Body of pancreas (tissue), 4 donors: Measurements from ENCODE around the gene SFXN5. TPM values are rescaled to one million over a fixed set of nuclear protein-coding genes. Genes with fewer than 3 reads are reported as not detected.

ENCODE experiments used
- ATAC-seq: fragments of 150-250 bp; one replicate; pipeline ENCODE4 v1.9.1; 2016
- DNase-seq, 4 donors: peaks; one replicate each; pipeline ENCODE4 v3.0.0-alpha.2; 2019
- H3K27ac ChIP-seq, 4 donors: fragments of 200-600 bp; sonication (generic); 1 replicate in 3 of 4; 2 replicates in 1 of 4; pipeline versions ENCODE4 v1.5.1 to v1.6.1; 2016 to 2019; ENCODE audit warnings: mild to moderate bottlenecking in 1 of 4, mixed read lengths in 1 of 4, moderate library complexity in 1 of 4
- H3K27me3 ChIP-seq, 2 donors: fragments of 200-600 bp; sonication (generic); one replicate each; pipeline ENCODE4 v1.6.0; 2016; ENCODE audit warnings: mild to moderate bottlenecking in 1 of 2
- H3K36me3 ChIP-seq, 2 donors: fragments of 200-600 bp; sonication (generic); replicated peaks in 1 of 2; 2 replicates each; pipeline ENCODE4 v1.5.1; 2016; ENCODE audit warnings: low read depth in 2 of 2; ENCODE audit not compliant: insufficient read depth in 1 of 2
- H3K4me1 ChIP-seq: fragments of 200-600 bp; sonication (generic); one replicate; pipeline ENCODE4 v1.6.0; 2016
- H3K4me3 ChIP-seq, 2 donors: fragments of 200-600 bp; sonication (generic); 1 replicate in 1 of 2; 2 replicates in 1 of 2; pipeline ENCODE4 v1.5.1; 2016 to 2019
- H3K9me3 ChIP-seq, 3 donors: fragments of 200-600 bp; sonication (generic); 1 replicate in 2 of 3; 2 replicates in 1 of 3; pipeline ENCODE4 v1.5.1; 2016
- CTCF ChIP-seq, 7 experiments: fragments of 450-650 bp in 4 of 7; fragments of 200-600 bp in 3 of 7; sonication (generic) in 3 of 7; IDR thresholded peaks; one replicate each; pipeline ENCODE4 v1.5.1; 2016 to 2019; ENCODE audit warnings: antibody characterized with exemption in 7 of 7
- POLR2A ChIP-seq, 3 donors: fragments of 450-650 bp; IDR thresholded peaks; one replicate each; pipeline ENCODE4 v1.6.1; 2016; ENCODE audit warnings: antibody characterized with exemption in 3 of 3, mild to moderate bottlenecking in 2 of 3
- WGBS, 2 donors: methylation state at CpG; one replicate each; pipeline ENCODE4 v1.1.5; 2017; 5-methylcytosine and 5-hydroxymethylcytosine counted together
- intact Hi-C: fragments of 100-400 bp; cut with DNase I; formaldehyde crosslinking; loops from one replicate; pipeline ENCODE4 v1.15.1; 2023
- total RNA-seq, 2 donors: library from RNA; depleted of rRNA; stranded (reverse); fragments of >200 nt; gene quantifications; one replicate each; pipeline ENCODE4 v1.1.0, GENCODE V29; 2016

The SFXN5 gene
- total RNA-seq, 2 donors from 2014 or later = 4.3 to 5.4 TPM

DNA sequence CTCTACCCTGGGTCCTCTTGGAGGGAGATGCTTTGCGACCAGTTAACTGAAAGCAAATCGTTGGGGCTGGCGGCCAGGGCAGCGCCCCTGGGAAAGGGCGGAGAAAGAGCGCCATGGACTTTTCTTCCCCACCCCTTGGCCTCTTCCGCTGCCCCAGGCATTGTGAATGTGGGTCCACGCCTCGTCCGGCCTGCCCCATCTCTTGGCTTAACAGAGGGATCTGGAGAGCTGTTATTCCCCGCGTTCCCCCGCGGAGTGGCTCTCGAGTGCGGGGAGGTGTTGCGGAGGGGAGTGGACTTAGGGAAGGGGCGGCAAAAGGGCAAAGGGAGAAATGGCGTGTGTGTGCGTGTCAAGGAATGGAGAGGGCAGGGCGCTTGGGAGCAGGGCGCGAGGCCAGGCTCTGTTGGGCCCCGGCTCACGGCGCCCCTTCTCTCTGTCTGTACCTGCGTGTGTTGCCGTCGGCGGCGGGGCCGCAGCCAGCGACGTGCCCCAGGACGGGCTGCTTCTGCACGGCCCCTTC is 147.6 kb downstream of the SFXN5 start:
- Histone ChIP-seq H3K36me3 (no peaks in the 10 kb centered on the region), H3K9me3 (no peaks in the 10 kb centered on the region), H3K4me3 (no peak overlapping the region), H3K27me3 (peaks cover 7 to 47% of the 10 kb centered on the region in 2 donors), H3K27ac (no peak overlapping the region), H3K4me1 (peaks cover 24% of the 10 kb centered on the region)
- WGBS, 2 donors = 11 to 12% methylated on average over 29 to 36 of the region's 36 CpGs
- ATAC-seq = no peak
- intact Hi-C loops = loop anchor here (5.0 kb wide), 1 partner anchor 37 kb away; the partner anchor contains the start of gene SPR
- DNase-seq = peak in 2 of 4 donors; percentile 1 to 7
- no peak for TF ChIP-seq CTCF (IDR thresholded peaks at IDR 0.05)
- TF ChIP-seq POLR2A (IDR thresholded peaks at IDR 0.05) = no peak

DNA sequence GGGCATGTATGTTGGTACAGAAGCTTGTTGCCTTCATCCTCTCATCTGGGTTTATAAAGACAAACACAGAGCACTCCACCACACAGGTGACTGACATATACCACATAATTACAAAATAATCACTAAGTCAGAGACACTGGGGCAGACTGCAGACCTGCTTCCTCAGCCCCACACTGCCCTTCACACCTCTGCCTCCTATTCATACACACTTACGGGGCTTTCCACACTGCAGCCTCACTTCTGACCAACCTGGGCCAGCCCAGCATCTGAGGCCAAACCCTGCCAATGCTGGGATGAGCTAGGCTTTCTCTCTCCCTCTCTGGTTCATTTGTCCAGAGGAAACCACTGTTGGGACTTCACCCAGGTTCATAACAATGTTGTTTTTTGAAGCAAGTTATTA is 149.7 kb downstream of the SFXN5 start:
- TF ChIP-seq CTCF (IDR thresholded peaks at IDR 0.05) (no peak), POLR2A (IDR thresholded peaks at IDR 0.05) (no peak)
- peaks cover 7 to 62% of the 10 kb centered on the region in 2 donors for H3K27me3 ChIP-seq
- no peaks in the 10 kb centered on the region for H3K9me3 ChIP-seq
- intact Hi-C loops = loop anchor here (5.0 kb wide), 1 partner anchor 35 kb away; the partner anchor contains the start of gene SPR
- DNase-seq = no peak
- 89 to 100% methylated on average over 1 of the region's 1 CpG for WGBS, 2 donors
- H3K4me3 ChIP-seq = no peak overlapping the region
- H3K27ac ChIP-seq = no peak overlapping the region
- no peak for ATAC-seq
- peaks cover 44% of the 10 kb centered on the region for H3K4me1 ChIP-seq
- H3K36me3 ChIP-seq = no peaks in the 10 kb centered on the region

GRCh38 chr2:72921088-72921851 is 150.2 kb downstream of the SFXN5 start:
- TF ChIP-seq POLR2A (IDR thresholded peaks at IDR 0.05) (no peak), CTCF (IDR thresholded peaks at IDR 0.05) (no peak)
- intact Hi-C loops = loop anchor here (5.0 kb wide), 1 partner anchor 34 kb away; the partner anchor contains the start of gene SPR
- no peak for ATAC-seq
- DNase-seq = peak in 1 of 4 donors; percentile 5
- H3K9me3 ChIP-seq = no peaks in the 10 kb centered on the region
- H3K27me3 ChIP-seq = peaks cover 7 to 62% of the 10 kb centered on the region in 2 donors
- H3K4me1 ChIP-seq = peaks cover 50% of the 10 kb centered on the region
- no peaks in the 10 kb centered on the region for H3K36me3 ChIP-seq
- WGBS, 2 donors = 50 to 72% methylated on average over 14 to 15 of the region's 15 CpGs
- H3K27ac ChIP-seq = no peak overlapping the region
- H3K4me3 ChIP-seq = no peak overlapping the region

- DNase-seq = peak in 1 of 4 donors; percentile 11
- Histone ChIP-seq H3K27ac (no peak overlapping the region), H3K4me1 (peaks cover 57% of the 10 kb centered on the region)
Observed at GRCh38 chr2:72920318-72921087, 151.0 kb downstream of the SFXN5 start.

More at GRCh38 chr2:72920318-72921087, 151.0 kb downstream of the SFXN5 start:
- 12 to 35% methylated on average over 34 to 77 of the region's 77 CpGs for WGBS, 2 donors
- Histone ChIP-seq H3K36me3 (no peaks in the 10 kb centered on the region), H3K9me3 (no peaks in the 10 kb centered on the region), H3K27me3 (peaks cover 7 to 64% of the 10 kb centered on the region in 2 donors), H3K4me3 (no peak overlapping the region)
- no peak for TF ChIP-seq CTCF (IDR thresholded peaks at IDR 0.05)
- TF ChIP-seq POLR2A (IDR thresholded peaks at IDR 0.05) = no peak
- intact Hi-C loops = loop anchor here (5.0 kb wide), 1 partner anchor 33 kb away; the partner anchor contains the start of gene SPR
- ATAC-seq = no peak
